Prostate gland (tissue), 2 donors: Measurements from ENCODE around the gene LGI1.

ENCODE experiments used
- POLR2A ChIP-seq: fragments of 450-650 bp; IDR thresholded peaks from one replicate; pipeline ENCODE4 v1.6.1; 2016; ENCODE audit warnings: antibody characterized with exemption, mild to moderate bottlenecking
- POLR2AphosphoS5 ChIP-seq: sonication (generic); formaldehyde crosslinking; IDR thresholded peaks from one replicate; pipeline ENCODE4 v1.6.1; 2017; ENCODE audit warnings: antibody characterized with exemption
- TF ChIP-seq, protein P1 (sequence below), 4 experiments: fragments of 200-600 bp in 2 of 4; fragments of 450-650 bp in 2 of 4; sonication (generic) in 2 of 4; IDR thresholded peaks; 1 replicate in 3 of 4; 2 replicates in 1 of 4; pipeline ENCODE4 v1.5.1; 2016 to 2019; ENCODE audit warnings: antibody characterized with exemption in 4 of 4, mild to moderate bottlenecking in 2 of 4, moderate library complexity in 2 of 4

DNA sequence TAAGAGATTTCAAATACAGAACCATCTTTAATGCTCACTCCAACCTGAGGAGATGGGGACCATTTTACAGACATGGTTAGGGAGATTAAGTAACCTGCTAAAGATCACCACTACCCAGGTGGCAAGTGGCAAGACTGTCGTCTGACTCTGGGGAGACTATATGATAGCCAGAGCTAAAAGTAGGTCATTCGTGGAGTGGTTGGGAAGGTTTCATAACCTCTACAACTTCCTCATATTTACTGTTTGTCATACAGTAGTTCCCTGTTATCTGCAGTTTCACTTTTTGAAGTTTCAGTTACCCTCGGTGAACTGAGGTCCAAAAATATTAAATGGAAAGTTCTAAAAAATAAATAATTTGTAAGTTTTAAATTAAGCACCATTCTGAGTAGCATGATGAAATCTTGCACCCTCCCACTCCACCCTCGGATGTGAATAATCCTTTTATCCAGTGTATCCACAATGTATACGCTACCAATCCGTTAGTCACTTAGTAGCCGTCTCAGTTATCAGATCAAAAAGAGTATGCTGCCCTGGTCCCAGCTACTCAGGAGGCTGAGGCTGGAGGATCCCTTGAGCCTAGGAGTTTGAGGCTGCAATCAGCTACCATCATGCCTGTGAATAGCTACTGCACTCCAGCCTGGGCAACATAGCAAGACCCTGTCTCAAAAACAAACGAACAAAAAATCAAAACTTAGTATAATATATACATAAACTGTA lies 14.9 kb upstream of the LGI1 start:
- TF ChIP-seq, protein P1, sequence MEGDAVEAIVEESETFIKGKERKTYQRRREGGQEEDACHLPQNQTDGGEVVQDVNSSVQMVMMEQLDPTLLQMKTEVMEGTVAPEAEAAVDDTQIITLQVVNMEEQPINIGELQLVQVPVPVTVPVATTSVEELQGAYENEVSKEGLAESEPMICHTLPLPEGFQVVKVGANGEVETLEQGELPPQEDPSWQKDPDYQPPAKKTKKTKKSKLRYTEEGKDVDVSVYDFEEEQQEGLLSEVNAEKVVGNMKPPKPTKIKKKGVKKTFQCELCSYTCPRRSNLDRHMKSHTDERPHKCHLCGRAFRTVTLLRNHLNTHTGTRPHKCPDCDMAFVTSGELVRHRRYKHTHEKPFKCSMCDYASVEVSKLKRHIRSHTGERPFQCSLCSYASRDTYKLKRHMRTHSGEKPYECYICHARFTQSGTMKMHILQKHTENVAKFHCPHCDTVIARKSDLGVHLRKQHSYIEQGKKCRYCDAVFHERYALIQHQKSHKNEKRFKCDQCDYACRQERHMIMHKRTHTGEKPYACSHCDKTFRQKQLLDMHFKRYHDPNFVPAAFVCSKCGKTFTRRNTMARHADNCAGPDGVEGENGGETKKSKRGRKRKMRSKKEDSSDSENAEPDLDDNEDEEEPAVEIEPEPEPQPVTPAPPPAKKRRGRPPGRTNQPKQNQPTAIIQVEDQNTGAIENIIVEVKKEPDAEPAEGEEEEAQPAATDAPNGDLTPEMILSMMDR (IDR thresholded peaks at IDR 0.05), result no peak
- TF ChIP-seq POLR2A (no peak), POLR2AphosphoS5 (no peak)
